ENCODE data around the gene IRF5. TPM values are rescaled to one million over a fixed set of nuclear protein-coding genes. Genes with fewer than 3 reads are reported as not detected.
A peak's percentile ranks its signal among the peaks of the same experiment; 100 is the strongest.

IRF5 gene
- total RNA-seq, 1 experiment from 2014 or later: 0.66 TPM

- H3K9me3 Mint-ChIP-seq: peaks cover 17% of the 10 kb centered on the region
- ChIA-PET POLR2A (no interaction called here), CTCF (interaction anchor here (0.8 to 1.8 kb wide), 6 partner anchors 20 to 260 kb away, joined by 3 to 6 read pairs (median 4); no protein-coding TSS in a partner anchor)
- no peak for ATAC-seq
- TF ChIP-seq SP1 (CRISPR knock-in tag; conservative IDR thresholded peaks at IDR 0.05) (no peak), IRF2 (CRISPR knock-in tag; IDR thresholded peaks at IDR 0.05; ENCODE audit: borderline replicate concordance, low read depth) (no peak), SMAD3 (CRISPR knock-in tag; IDR thresholded peaks at IDR 0.05; ENCODE audit: borderline replicate concordance) (no peak), MLX (CRISPR knock-in tag; IDR thresholded peaks at IDR 0.05) (no peak), CREM (CRISPR knock-in tag; IDR thresholded peaks at IDR 0.05) (no peak), ZNF532 (CRISPR knock-in tag; IDR thresholded peaks at IDR 0.05; ENCODE audit: borderline replicate concordance) (no peak), ZNF416 (CRISPR knock-in tag; IDR thresholded peaks at IDR 0.05) (no peak), JAZF1 (CRISPR knock-in tag; IDR thresholded peaks at IDR 0.05) (no peak), CBFB (CRISPR knock-in tag; IDR thresholded peaks at IDR 0.05; ENCODE audit: low read depth) (no peak), KAT7 (CRISPR knock-in tag; IDR thresholded peaks at IDR 0.05; ENCODE audit: borderline replicate concordance) (no peak), RELA (CRISPR knock-in tag; IDR thresholded peaks at IDR 0.05; ENCODE audit: borderline replicate concordance) (no peak), ATF6 (CRISPR knock-in tag; IDR thresholded peaks at IDR 0.05) (no peak)
- H3K27ac Mint-ChIP-seq: no peak overlapping the region
- peaks cover 10% of the 10 kb centered on the region for H3K36me3 Mint-ChIP-seq
- H3K4me1 Mint-ChIP-seq: peaks cover 3% of the 10 kb centered on the region; the same call in 1 of the 2 replicates
- DNase-seq (ENCODE audit: low spot score): no peak
- peaks cover 15% of the 10 kb centered on the region for H3K27me3 Mint-ChIP-seq (ENCODE audit: low read depth)
- no peak overlapping the region for H3K4me3 Mint-ChIP-seq
Measured at GRCh38 chr7:128903621-128904361, 33.9 kb upstream of the IRF5 start.

- Mint-ChIP-seq H3K4me1 (peaks cover 10% of the 10 kb centered on the region), H3K4me3 (no peak overlapping the region), H3K9me3 (peaks cover 13% of the 10 kb centered on the region), H3K27ac (no peak overlapping the region), H3K36me3 (peaks cover 6% of the 10 kb centered on the region), H3K27me3 (ENCODE audit: low read depth) (peaks cover 23% of the 10 kb centered on the region)
- ATAC-seq (peak; percentile 73), DNase-seq (ENCODE audit: low spot score) (no peak)
- CTCF ChIA-PET: interaction anchor here (0.8 to 1.8 kb wide), 5 partner anchors 21 to 259 kb away, joined by 3 to 6 read pairs (median 4); no protein-coding TSS in a partner anchor
- POLR2A ChIA-PET: no interaction called here
- TF ChIP-seq USF1 (CRISPR knock-in tag; IDR thresholded peaks at IDR 0.05) (peak; percentile 81), ARID4B (CRISPR knock-in tag; IDR thresholded peaks at IDR 0.05; ENCODE audit: borderline replicate concordance) (no peak), CTCF (IDR thresholded peaks at IDR 0.05) (peak; percentile 44; the same call in 1 of the 2 replicates), SP1 (CRISPR knock-in tag; conservative IDR thresholded peaks at IDR 0.05) (no peak), CREM (CRISPR knock-in tag; IDR thresholded peaks at IDR 0.05) (no peak), USF2 (CRISPR knock-in tag; IDR thresholded peaks at IDR 0.05) (no peak; the same call in 1 of the 2 replicates)
Measured at GRCh38 chr7:128904381-128905197, 33.1 kb upstream of the IRF5 start.
